Astrocyte of the spinal cord (primary cell): ENCODE measurements around the gene HSPG2.

Experiments
- DNase-seq: peaks from one replicate; pipeline ENCODE4 v3.0.0; 2011; ENCODE audit warnings: low read depth, low spot score
- H3K4me3 ChIP-seq: 2 replicates; pipeline ENCODE4 v1.5.1; 2011; ENCODE audit warnings: low read depth, mild to moderate bottlenecking, low read length, moderate library complexity
- in situ Hi-C: cut with HindIII; loops from 2 replicates; pipeline ENCODE4 v1.10.0; 2017; ENCODE audit warnings: low sequenced_read_pairs
- TF ChIP-seq, protein P1 (sequence below): IDR thresholded peaks from 2 replicates; pipeline ENCODE4 v1.5.1; 2012; ENCODE audit warnings: low read depth, mild to moderate bottlenecking, low read length, inconsistent platforms

HSPG2 gene

DNA sequence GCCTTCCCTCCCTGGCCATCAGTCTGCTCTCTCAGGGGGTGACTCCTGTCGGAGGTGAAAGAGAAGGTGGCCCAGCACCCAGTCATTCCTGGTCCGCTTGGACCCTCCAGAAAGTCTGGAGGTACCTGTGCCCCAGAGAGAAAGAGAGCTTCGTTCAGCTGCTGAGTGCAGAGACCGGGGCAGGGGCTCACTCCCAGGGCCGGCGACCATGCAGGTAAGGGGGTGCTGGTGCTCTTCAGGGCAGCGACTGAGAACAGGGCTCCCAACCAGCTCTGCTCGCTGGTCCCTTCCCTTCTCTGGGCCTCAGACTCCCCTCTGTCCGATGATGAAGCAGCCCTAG is 30.1 kb downstream of the HSPG2 start:
- no peak overlapping the region for H3K4me3 ChIP-seq
- TF ChIP-seq, protein P1, sequence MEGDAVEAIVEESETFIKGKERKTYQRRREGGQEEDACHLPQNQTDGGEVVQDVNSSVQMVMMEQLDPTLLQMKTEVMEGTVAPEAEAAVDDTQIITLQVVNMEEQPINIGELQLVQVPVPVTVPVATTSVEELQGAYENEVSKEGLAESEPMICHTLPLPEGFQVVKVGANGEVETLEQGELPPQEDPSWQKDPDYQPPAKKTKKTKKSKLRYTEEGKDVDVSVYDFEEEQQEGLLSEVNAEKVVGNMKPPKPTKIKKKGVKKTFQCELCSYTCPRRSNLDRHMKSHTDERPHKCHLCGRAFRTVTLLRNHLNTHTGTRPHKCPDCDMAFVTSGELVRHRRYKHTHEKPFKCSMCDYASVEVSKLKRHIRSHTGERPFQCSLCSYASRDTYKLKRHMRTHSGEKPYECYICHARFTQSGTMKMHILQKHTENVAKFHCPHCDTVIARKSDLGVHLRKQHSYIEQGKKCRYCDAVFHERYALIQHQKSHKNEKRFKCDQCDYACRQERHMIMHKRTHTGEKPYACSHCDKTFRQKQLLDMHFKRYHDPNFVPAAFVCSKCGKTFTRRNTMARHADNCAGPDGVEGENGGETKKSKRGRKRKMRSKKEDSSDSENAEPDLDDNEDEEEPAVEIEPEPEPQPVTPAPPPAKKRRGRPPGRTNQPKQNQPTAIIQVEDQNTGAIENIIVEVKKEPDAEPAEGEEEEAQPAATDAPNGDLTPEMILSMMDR = no peak
- DNase-seq = no peak
- in situ Hi-C loops = no loop called here

DNA sequence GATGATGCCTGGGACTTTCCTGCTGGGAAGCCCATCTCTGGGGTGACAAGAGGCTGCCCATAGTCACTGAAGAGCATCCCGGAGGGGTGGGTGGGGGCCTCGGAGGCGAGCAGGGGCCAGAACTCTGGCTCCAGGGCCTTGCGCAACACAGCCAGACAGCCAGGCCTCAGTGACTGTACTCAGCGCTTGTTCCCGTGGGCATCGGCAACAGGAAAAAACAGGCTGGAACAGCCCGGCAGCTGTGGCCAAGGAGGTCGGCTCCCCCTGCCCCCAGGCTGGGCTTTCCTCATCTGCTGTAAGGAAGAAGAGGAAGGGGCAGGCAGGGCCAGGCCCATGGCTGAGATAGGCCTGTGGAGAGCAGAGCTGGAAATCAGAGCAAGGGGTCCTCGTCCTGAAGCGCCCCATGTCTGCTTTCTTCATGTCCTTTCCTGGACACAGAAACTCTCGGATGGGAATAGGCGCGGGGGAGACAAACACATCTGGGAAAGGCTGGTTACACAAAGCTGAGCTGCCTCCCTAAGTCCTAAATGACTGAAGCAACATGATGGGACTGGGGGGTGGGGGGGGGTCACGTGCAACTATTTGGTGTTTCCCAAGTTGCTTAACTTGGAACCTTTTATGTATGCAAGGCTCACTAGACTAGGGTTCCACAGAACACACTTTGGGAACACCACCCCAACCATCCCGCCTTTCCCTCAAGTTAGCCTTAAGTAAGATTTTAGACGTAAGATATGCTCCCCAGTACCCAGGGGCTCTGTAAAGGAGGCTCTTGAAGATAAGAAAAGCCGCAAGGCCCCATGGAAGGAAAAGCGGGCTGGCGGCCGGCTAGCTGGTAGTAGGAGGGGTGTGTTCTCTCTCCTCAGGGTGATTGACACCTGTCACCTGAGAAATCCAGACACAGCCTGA is 30.7 kb downstream of the HSPG2 start:
- TF ChIP-seq, protein P1 = no peak
- in situ Hi-C loops = no loop called here
- no peak for DNase-seq
- no peak overlapping the region for H3K4me3 ChIP-seq

DNA sequence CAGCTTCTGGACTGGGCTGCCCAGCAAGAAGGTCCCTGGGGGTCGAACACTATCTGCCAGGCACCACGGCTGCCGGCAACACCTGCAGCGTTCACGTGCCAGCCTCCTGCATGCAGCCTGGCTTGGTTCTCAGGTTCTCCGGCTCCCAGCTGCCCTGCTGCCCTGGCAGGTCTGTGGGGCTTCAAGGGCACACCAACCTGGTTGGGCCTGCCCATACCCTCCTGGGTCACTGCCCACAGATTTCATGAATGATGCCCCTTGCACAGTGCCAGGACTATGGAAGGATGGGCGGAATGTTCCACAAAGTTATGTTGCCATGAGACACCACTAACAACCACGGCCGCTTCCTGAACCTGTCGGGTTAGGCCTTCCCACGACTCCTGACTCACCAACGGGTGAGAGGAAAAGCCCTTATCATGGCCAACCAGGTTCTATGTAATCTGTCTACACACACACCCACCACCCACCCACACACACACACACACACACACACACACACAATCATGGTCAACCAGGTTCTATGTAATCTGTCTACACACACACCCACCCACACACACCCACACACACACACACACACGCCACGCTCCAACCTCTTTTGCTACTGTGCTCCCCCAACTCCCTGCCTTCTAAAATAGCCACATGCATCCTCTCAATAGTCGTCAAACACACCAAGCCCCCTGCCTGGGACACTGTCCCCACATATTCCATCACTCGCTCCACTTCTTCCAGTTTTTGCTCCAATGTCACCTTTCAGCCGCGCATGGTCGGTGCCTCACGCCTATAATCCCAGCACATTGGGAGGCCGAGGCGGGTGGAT is 32.2 kb downstream of the HSPG2 start:
- no peak overlapping the region for H3K4me3 ChIP-seq
- in situ Hi-C loops = no loop called here
- TF ChIP-seq, protein P1 = no peak
- DNase-seq = peak; percentile 88

DNA sequence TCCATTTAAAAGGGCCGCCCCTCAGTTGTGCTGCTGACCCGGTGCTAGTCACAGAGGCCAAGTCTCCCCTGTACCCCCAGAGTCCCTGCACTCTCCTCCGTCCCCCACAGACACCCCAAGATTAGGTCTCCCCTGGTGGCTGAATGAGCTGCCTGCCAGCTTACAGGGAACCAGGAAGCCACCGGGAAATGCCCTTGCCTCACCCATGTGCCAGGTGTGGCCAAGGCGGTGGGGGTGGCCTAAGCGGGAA is 32.7 kb downstream of the HSPG2 start:
- no peak for DNase-seq
- TF ChIP-seq, protein P1 = no peak
- in situ Hi-C loops = no loop called here
- no peak overlapping the region for H3K4me3 ChIP-seq

DNA sequence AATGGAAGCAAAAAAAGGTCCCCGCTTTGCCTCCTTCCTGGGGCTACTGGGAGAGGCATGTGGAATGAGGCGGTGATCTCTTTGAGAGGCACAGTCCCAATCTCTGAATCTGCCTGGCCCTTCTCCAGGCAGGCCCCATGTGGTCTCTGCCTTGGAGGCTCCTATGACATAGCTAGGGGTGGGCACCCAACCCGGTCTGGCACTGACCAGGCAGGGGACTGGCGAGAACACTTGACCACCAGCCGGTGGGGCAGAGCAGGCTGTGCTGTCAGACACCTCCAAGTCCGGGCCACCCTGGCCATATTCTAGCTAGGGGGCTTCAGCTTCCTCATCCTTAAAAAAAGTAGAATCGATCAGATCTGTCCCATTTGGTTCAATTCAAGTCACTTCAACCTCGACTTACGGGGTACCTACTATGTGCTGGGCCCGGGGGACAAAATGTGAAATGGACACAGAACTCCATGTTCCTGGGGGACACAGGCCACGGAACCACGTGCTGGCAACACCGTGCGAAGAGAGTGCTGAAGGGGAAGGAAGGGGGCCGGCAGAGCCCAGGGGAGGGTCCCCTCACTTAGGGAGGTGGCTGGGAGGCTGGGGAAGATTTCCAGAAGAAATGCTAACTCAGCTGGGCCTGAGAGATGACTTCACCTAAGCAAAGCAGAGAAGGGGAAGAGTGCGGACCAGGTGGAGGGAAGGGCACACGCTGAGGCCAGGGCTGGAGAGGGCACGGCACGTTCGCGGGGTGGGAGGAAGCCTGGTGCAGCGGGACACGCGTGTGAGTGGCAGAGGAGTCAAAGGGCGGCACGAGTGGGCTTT is 33.3 kb downstream of the HSPG2 start:
- DNase-seq = no peak
- H3K4me3 ChIP-seq = no peak overlapping the region
- in situ Hi-C loops = no loop called here
- TF ChIP-seq, protein P1 = no peak
